Neutrophil (primary cell): ENCODE results near the gene LRRK1.

Experiments
- H3K27ac ChIP-seq: fragments of 200-600 bp; sonication (generic); 2 replicates; pipeline ENCODE4 v1.5.1; 2016; ENCODE audit warnings: mild to moderate bottlenecking, moderate library complexity
- H3K27me3 ChIP-seq: fragments of 200-600 bp; sonication (generic); 2 replicates; pipeline ENCODE4 v1.6.0; 2016; ENCODE audit warnings: mild to moderate bottlenecking
- H3K36me3 ChIP-seq: fragments of 200-600 bp; sonication (generic); 2 replicates; pipeline ENCODE4 v1.5.1; 2017
- H3K4me1 ChIP-seq, 2 experiments: fragments of 200-600 bp in 1 of 2; sonication (generic) in 1 of 2; 1 replicate in 1 of 2; 2 replicates in 1 of 2; pipeline versions ENCODE4 v1.5.1 to v1.6.1; 2013 to 2016; ENCODE audit warnings: low read depth in 1 of 2, low read length in 1 of 2, mild to moderate bottlenecking in 1 of 2, moderate library complexity in 1 of 2; ENCODE audit not compliant: control insufficient read depth in 1 of 2, insufficient read depth in 1 of 2
- H3K4me3 ChIP-seq, 2 experiments: fragments of 200-600 bp in 1 of 2; sonication (generic) in 1 of 2; 1 replicate in 1 of 2; 2 replicates in 1 of 2; pipeline ENCODE4 v1.5.1; 2013 to 2016; ENCODE audit warnings: low read depth in 1 of 2, low read length in 1 of 2, mild to moderate bottlenecking in 1 of 2, moderate library complexity in 1 of 2
- H3K9me3 ChIP-seq: fragments of 200-600 bp; sonication (generic); 2 replicates; pipeline ENCODE4 v1.5.1; 2016
- TF ChIP-seq, protein P1 (sequence below): fragments of 200-600 bp; sonication (generic); IDR thresholded peaks from 2 replicates; pipeline ENCODE4 v1.5.1; 2016; ENCODE audit warnings: antibody characterized with exemption

LRRK1 gene

DNA sequence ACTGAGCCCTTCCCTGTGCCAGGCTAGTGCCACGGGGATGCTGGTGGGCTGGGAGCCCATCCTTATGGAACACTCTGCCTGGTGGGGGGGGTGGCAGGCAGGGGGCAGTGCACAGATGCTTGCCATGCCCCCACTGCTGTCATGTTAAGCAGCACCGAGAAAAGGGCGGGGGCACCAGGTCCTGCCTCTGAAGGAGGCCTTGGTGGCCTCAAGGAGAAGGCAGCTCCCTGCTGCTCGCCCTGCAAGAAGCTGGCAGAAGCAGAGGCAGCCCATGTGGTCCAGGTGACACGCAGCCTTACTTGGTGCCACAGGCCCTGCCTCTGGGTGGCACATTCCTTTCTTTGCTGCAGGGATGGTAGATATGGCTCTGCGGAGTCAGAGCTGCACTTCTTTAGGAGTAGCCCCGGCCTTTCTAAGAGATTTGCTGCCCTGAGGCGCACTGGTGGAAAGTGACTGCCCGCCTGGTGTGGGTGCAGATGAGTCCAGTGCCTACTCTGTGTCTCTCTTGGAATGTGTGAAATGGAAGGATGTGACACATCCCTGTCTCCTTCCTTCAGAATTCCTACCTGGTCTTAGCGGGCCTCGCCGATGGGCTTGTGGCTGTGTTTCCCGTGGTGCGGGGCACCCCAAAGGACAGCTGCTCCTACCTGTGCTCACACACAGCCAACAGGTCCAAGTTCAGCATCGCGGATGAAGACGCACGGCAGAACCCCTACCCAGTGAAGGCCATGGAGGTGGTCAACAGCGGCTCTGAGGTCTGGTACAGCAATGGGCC, 145.8 kb downstream of the LRRK1 start:
- Histone ChIP-seq H3K4me1 (no peaks in the 10 kb centered on the region), H3K4me3 (no peak overlapping the region), H3K27ac (no peak overlapping the region), H3K9me3 (no peaks in the 10 kb centered on the region), H3K36me3 (peaks cover 100% of the 10 kb centered on the region), H3K27me3 (no peaks in the 10 kb centered on the region)
- TF ChIP-seq, protein P1, sequence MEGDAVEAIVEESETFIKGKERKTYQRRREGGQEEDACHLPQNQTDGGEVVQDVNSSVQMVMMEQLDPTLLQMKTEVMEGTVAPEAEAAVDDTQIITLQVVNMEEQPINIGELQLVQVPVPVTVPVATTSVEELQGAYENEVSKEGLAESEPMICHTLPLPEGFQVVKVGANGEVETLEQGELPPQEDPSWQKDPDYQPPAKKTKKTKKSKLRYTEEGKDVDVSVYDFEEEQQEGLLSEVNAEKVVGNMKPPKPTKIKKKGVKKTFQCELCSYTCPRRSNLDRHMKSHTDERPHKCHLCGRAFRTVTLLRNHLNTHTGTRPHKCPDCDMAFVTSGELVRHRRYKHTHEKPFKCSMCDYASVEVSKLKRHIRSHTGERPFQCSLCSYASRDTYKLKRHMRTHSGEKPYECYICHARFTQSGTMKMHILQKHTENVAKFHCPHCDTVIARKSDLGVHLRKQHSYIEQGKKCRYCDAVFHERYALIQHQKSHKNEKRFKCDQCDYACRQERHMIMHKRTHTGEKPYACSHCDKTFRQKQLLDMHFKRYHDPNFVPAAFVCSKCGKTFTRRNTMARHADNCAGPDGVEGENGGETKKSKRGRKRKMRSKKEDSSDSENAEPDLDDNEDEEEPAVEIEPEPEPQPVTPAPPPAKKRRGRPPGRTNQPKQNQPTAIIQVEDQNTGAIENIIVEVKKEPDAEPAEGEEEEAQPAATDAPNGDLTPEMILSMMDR: no peak

DNA sequence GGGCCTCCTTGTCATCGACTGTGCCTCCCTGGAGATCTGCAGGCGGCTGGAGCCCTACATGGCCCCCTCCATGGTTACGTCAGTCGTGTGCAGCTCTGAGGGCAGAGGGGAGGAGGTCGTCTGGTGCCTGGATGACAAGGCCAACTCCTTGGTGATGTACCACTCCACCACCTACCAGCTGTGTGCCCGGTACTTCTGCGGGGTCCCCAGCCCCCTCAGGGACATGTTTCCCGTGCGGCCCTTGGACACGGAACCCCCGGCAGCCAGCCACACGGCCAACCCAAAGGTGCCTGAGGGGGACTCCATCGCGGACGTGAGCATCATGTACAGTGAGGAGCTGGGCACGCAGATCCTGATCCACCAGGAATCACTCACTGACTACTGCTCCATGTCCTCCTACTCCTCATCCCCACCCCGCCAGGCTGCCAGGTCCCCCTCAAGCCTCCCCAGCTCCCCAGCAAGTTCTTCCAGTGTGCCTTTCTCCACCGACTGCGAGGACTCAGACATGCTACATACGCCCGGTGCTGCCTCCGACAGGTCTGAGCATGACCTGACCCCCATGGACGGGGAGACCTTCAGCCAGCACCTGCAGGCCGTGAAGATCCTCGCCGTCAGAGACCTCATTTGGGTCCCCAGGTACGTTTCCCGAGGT, 146.5 kb downstream of the LRRK1 start:
- H3K4me1 ChIP-seq: no peaks in the 10 kb centered on the region
- H3K4me3 ChIP-seq: no peak overlapping the region
- TF ChIP-seq, protein P1: no peak
- no peaks in the 10 kb centered on the region for H3K9me3 ChIP-seq
- H3K27me3 ChIP-seq: no peaks in the 10 kb centered on the region
- H3K27ac ChIP-seq: no peak overlapping the region
- peaks cover 99% of the 10 kb centered on the region for H3K36me3 ChIP-seq

DNA sequence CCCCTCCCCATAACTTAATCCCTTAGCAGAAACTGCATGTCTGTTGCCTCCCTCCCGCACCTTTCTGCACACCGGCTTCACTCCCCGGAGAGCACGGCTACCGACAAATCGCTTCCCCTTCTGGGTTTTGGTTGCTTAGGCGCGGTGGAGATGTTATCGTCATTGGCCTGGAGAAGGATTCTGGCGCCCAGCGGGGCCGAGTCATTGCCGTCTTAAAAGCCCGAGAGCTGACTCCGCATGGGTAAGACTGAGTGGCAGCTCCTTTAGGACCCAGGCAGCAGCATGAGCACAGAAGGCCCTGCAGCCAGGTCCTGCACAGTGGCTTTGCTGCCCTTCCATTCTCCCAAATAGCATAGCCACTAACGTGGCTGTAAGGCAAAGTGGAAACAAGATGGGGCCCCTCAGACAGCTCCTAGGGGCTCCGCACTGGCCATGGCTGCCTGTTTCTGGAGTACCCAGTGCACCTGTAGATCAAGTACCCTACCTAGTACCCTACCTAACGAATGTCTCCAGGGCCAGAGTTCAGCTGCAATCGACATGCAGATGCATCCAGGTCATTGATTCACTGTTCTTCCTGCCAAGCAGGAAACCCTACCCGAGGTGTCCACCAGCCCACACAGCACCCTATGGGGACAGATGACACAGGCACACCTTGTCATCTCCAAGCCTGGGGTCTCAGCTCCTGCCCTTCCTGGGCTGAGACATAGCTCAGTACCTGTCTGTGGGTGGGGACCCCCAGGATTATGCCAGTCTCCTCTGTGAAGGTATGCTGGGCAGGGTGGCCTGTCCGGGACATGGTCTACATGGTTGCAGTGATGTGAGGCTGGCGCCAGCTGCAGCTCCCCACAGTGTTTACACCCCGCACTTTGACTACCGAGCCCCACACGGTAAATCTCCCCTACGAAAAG, 147.6 kb downstream of the LRRK1 start:
- Histone ChIP-seq H3K36me3 (peaks cover 98% of the 10 kb centered on the region), H3K27me3 (no peaks in the 10 kb centered on the region), H3K4me1 (no peaks in the 10 kb centered on the region), H3K9me3 (no peaks in the 10 kb centered on the region), H3K27ac (no peak overlapping the region), H3K4me3 (no peak overlapping the region)
- TF ChIP-seq, protein P1: no peak

DNA sequence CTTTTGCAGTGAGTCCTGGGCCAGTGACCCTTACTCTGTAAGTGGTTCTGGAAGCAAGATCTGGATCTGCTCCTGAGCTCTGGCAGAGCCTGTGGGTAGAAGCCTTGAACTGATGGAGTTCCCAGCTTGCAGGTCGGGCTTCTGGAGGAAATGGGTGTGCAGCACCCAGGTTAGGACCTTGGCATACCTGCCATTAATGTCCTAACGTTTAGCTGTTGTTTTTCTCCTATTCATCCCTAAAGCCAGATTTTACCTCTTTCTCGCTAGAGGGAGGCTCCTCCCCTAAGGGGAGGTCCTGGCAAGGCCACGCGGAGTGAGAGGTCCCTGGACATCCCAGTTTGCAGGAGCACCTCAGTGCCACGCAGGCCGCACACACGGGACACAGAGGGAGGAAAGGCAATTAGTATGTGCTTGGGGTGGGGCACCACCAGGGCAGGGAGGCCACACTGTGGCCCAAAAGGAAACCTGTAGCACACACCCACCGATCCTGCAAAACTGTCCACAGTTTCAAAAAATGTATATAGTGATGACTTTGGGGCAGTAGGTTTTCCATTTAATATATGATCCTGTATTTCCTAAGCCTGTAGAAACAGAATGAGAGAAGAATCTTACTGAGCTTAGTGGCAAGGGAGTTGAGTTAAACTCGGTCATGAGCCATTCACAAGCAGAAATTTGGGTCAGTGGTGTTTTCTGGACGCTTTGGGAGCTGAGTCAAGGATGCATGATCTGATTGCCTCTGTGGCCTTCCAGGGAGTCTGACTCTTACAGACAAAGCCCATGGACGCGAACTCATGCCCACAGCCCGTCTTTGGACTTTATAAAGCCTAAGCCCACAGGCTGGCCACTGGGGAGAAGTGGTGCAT, 148.7 kb downstream of the LRRK1 start:
- H3K4me3 ChIP-seq: no peak overlapping the region
- no peaks in the 10 kb centered on the region for H3K27me3 ChIP-seq
- no peaks in the 10 kb centered on the region for H3K9me3 ChIP-seq
- no peak overlapping the region for H3K27ac ChIP-seq
- H3K4me1 ChIP-seq: no peaks in the 10 kb centered on the region
- peaks cover 98% of the 10 kb centered on the region for H3K36me3 ChIP-seq
- TF ChIP-seq, protein P1: no peak

DNA sequence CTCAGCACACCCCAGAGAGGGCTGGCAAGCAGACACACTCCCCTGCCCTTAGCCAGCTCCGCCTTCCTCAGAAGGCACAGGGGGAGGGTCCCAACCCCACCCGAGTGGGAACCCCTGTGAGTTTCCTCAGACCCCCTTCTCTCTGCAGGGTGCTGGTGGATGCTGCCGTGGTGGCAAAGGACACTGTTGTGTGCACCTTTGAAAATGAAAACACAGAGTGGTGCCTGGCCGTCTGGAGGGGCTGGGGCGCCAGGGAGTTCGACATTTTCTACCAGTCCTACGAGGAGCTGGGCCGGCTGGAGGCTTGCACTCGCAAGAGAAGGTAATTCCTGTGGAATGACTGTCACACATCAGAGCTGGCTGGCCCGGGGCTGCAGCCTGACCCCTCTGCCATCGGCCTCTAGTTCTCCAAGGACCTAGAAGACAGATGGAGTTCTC, 149.4 kb downstream of the LRRK1 start:
- Histone ChIP-seq H3K4me1 (no peaks in the 10 kb centered on the region), H3K27me3 (no peaks in the 10 kb centered on the region), H3K4me3 (no peak overlapping the region), H3K9me3 (no peaks in the 10 kb centered on the region), H3K27ac (no peak overlapping the region), H3K36me3 (peaks cover 92% of the 10 kb centered on the region)
- TF ChIP-seq, protein P1: no peak
